ENCODE results near the gene MNX1. TPM values are rescaled to one million over a fixed set of nuclear protein-coding genes. Genes with fewer than 3 reads are reported as not detected.

Gene MNX1
- polyA plus RNA-seq, 1 donor from 2014 or later: not detected

DNA sequence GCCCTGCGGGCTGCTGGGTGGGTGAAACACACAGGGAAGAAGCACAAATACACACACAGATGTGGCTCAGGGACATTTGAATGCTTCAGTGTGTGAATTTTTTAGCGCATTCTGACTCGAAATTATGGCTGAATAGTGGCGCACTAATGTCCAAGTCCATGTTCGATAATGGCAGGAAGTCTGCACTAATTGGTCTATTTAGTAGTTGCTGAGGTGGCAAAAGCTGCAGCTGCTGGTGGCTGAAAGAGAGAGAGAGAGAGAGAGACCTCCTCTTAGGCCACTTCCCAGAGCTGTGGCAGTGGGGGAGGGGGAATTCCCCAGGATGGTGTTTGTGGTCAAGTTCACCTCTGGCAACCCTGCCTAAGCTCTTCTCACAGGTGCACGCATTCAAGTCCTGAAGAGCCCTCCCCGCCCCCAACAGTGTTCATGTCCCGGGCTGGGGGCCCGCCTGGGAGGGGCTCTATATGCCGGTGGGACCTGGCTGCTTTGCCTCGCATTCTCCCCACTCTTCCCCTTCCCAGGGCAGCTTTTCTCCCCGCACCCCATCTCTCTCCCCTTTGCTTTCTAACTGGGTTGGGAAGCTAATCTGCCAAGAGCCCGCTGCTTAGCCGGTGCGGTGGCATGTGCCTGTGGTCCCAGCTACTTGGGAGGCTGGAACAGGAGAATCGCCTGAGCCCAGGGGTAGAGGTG is 6.0 kb upstream of the MNX1 start:
- Histone ChIP-seq H3K9ac (ENCODE audit: low read length) (no peak overlapping the region), H3F3A (ENCODE audit: insufficient read depth, low read length, poor library complexity, severe bottlenecking) (no peaks in the 10 kb centered on the region), H2AFZ (ENCODE audit: low read depth, low read length) (no peak overlapping the region), H3K4me2 (ENCODE audit: low read length) (no peak overlapping the region), H3K36me3 (ENCODE audit: insufficient read depth, low read length) (no peaks in the 10 kb centered on the region), H3K27ac (ENCODE audit: low read length) (no peak overlapping the region), H3K79me2 (replicated peaks; ENCODE audit: insufficient read depth, low read length) (no peaks in the 10 kb centered on the region), H3K9me3 (ENCODE audit: low read length) (no peaks in the 10 kb centered on the region), H3K4me3 (ENCODE audit: low read length) (no peak overlapping the region), H4K20me1 (ENCODE audit: insufficient read depth) (no peaks in the 10 kb centered on the region), H3K27me3 (ENCODE audit: insufficient read depth, low read depth, low read length) (peaks cover 100% of the 10 kb centered on the region), H3K9me2 (ENCODE audit: insufficient read depth, low read length) (no peaks in the 10 kb centered on the region)
- TF ChIP-seq EZH2 (IDR thresholded peaks at IDR 0.05; ENCODE audit: borderline replicate concordance, insufficient read depth, low read length, poor library complexity, severe bottlenecking): no peak
- no peak for TF ChIP-seq EP300 (conservative IDR thresholded peaks at IDR 0.05; ENCODE audit: poor library complexity, severe bottlenecking)
- TF ChIP-seq SMC3 (conservative IDR thresholded peaks at IDR 0.05; ENCODE audit: poor library complexity): no peak
- TF ChIP-seq, protein P1, sequence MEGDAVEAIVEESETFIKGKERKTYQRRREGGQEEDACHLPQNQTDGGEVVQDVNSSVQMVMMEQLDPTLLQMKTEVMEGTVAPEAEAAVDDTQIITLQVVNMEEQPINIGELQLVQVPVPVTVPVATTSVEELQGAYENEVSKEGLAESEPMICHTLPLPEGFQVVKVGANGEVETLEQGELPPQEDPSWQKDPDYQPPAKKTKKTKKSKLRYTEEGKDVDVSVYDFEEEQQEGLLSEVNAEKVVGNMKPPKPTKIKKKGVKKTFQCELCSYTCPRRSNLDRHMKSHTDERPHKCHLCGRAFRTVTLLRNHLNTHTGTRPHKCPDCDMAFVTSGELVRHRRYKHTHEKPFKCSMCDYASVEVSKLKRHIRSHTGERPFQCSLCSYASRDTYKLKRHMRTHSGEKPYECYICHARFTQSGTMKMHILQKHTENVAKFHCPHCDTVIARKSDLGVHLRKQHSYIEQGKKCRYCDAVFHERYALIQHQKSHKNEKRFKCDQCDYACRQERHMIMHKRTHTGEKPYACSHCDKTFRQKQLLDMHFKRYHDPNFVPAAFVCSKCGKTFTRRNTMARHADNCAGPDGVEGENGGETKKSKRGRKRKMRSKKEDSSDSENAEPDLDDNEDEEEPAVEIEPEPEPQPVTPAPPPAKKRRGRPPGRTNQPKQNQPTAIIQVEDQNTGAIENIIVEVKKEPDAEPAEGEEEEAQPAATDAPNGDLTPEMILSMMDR (IDR thresholded peaks at IDR 0.05; ENCODE audit: poor library complexity, severe bottlenecking): no peak
- TF ChIP-seq TAF1 (IDR thresholded peaks at IDR 0.05; ENCODE audit: low read depth): no peak

DNA sequence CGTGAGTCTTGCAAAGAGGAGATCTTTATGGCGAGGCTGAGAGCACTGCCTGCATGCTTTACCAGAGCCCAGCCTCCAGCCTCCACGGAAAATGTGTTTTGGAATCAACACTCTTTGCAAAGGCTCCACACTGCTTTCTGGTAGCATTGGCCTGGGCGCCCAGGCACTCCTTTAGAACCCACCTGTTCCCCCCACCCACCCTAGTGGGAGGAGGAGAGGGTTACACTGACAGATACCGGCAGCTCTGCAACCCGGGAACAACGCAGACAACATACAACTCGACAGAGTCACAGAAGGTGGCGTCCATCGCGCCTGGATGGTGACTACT is 5.5 kb upstream of the MNX1 start:
- no peaks in the 10 kb centered on the region for H3K79me2 ChIP-seq (replicated peaks; ENCODE audit: insufficient read depth, low read length)
- peaks cover 100% of the 10 kb centered on the region for H3K27me3 ChIP-seq (ENCODE audit: insufficient read depth, low read depth, low read length)
- no peaks in the 10 kb centered on the region for H3K9me2 ChIP-seq (ENCODE audit: insufficient read depth, low read length)
- H3K9ac ChIP-seq (ENCODE audit: low read length): no peak overlapping the region
- no peaks in the 10 kb centered on the region for H4K20me1 ChIP-seq (ENCODE audit: insufficient read depth)
- H3F3A ChIP-seq (ENCODE audit: insufficient read depth, low read length, poor library complexity, severe bottlenecking): no peaks in the 10 kb centered on the region
- H3K4me2 ChIP-seq (ENCODE audit: low read length): no peak overlapping the region
- H2AFZ ChIP-seq (ENCODE audit: low read depth, low read length): no peak overlapping the region
- no peaks in the 10 kb centered on the region for H3K9me3 ChIP-seq (ENCODE audit: low read length)
- no peaks in the 10 kb centered on the region for H3K36me3 ChIP-seq (ENCODE audit: insufficient read depth, low read length)
- no peak overlapping the region for H3K4me3 ChIP-seq (ENCODE audit: low read length)
- H3K27ac ChIP-seq (ENCODE audit: low read length): no peak overlapping the region
- TF ChIP-seq MXI1 (conservative IDR thresholded peaks at IDR 0.05; ENCODE audit: poor library complexity, severe bottlenecking): no peak
- TF ChIP-seq SMC3 (conservative IDR thresholded peaks at IDR 0.05; ENCODE audit: poor library complexity): no peak
- TF ChIP-seq EP300 (conservative IDR thresholded peaks at IDR 0.05; ENCODE audit: poor library complexity, severe bottlenecking): no peak
- no peak for TF ChIP-seq RAD21 (conservative IDR thresholded peaks at IDR 0.05)
- TF ChIP-seq, protein P1 (IDR thresholded peaks at IDR 0.05; ENCODE audit: poor library complexity, severe bottlenecking): no peak
- TF ChIP-seq TAF1 (IDR thresholded peaks at IDR 0.05; ENCODE audit: low read depth): no peak
- no peak for TF ChIP-seq POLR2AphosphoS5 (IDR thresholded peaks at IDR 0.05)
- TF ChIP-seq, protein P2, sequence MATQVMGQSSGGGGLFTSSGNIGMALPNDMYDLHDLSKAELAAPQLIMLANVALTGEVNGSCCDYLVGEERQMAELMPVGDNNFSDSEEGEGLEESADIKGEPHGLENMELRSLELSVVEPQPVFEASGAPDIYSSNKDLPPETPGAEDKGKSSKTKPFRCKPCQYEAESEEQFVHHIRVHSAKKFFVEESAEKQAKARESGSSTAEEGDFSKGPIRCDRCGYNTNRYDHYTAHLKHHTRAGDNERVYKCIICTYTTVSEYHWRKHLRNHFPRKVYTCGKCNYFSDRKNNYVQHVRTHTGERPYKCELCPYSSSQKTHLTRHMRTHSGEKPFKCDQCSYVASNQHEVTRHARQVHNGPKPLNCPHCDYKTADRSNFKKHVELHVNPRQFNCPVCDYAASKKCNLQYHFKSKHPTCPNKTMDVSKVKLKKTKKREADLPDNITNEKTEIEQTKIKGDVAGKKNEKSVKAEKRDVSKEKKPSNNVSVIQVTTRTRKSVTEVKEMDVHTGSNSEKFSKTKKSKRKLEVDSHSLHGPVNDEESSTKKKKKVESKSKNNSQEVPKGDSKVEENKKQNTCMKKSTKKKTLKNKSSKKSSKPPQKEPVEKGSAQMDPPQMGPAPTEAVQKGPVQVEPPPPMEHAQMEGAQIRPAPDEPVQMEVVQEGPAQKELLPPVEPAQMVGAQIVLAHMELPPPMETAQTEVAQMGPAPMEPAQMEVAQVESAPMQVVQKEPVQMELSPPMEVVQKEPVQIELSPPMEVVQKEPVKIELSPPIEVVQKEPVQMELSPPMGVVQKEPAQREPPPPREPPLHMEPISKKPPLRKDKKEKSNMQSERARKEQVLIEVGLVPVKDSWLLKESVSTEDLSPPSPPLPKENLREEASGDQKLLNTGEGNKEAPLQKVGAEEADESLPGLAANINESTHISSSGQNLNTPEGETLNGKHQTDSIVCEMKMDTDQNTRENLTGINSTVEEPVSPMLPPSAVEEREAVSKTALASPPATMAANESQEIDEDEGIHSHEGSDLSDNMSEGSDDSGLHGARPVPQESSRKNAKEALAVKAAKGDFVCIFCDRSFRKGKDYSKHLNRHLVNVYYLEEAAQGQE (IDR thresholded peaks at IDR 0.05; ENCODE audit: borderline replicate concordance): no peak
- no peak for TF ChIP-seq EZH2 (IDR thresholded peaks at IDR 0.05; ENCODE audit: borderline replicate concordance, insufficient read depth, low read length, poor library complexity, severe bottlenecking)

All from neural cell (in vitro differentiated cells).